Occipital lobe (tissue), 3 donors: ENCODE results near the gene VSIG10. TPM values are rescaled to one million over a fixed set of nuclear protein-coding genes. Genes with fewer than 3 reads are reported as not detected.
"Not testable (repeated sequence)": the region's sequence is repeated elsewhere in the genome, so short reads cannot be mapped to it uniquely, and the experiment has no call there.

Source experiments
- DNase-seq: peaks from one replicate; lab custom pipeline; 2025; lab: John Stamatoyannopoulos, UW
- small RNA-seq: library from RNA; depleted of rRNA; stranded (forward); fragments of <200 nt; gene quantifications from one replicate; pipeline ENCODE3, GENCODE V24; 2014
- total RNA-seq: library from RNA; depleted of rRNA; stranded (reverse); fragments of >200 nt; gene quantifications from one replicate; pipeline ENCODE4 v1.2.3, GENCODE V29; 2014

VSIG10 gene
- total RNA-seq, 1 donor from 2014 or later, result 15.4 TPM

DNA sequence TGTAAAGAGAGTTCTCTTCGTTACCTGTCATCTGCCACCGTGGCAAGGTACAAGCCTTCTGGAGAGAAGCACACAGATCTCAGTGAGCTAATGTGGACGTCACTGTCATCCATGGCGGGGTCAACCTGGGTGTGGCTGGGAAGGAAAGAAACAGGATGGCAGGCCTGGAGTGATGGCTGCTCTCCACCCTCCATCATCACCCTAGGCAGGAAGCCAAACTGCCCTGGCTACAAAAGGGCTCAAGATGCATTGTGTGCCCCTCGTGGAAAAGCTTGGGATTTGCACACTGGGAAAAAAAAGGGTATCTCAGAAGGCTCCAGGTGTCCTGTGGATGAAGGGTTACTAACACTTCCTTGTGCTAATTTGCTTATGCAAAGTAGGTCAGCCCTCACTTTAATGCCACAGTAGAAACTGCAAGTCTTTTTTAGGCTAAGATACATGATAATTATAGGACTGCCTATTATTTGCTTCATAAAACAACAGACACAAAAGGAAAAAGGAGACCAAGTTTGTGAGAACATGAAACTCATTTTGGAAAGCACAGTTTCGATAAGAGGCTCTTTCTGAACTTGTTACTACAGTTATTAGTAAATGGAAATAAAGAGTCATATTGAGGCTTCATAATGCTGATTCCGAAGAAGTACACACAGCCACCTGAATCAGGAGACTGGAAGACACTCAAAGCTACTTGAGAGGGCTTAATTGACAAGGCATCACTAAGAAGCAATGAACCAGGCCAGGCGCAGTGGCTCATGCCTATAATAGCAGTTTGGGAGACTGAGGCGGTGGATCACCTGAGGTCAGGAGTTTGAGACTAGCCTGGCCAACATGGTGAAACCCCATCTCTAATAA is 68.4 kb downstream of the VSIG10 start:
- DNase-seq, result no peak

DNA sequence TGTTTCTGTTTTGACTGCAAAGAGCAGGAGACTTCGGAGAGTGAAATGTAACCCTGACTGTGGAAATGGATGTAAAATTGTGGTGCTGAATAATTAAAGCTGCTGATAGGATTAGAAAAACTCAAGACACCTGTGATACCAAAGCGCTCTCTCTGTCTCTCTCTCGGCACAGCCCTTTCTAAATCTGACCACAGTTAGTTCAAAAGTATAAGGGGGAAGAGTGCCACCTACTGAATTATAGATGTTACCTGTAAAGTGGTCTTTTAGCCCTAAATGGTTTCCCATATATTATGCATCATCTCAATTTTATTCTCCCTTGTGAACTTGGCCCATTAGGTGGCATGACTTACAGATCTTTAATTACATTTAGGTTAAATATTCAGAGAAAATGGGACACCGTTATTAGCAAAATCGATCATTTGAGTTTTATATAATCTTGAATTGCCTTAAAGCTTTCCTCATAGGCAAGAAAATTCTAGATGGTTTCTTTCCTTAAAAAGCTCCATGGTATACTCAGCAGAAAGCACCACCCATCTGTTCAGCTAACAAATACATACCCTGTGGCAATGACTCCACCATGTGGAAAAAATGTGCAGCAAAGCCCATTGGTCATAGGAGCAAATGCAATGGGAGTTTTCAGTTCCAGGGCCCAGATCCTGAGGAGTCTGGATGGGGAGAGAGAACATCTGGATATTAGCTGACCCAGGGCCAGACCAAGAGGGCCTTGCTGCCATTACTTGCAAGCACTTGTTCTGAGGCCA is 69.2 kb downstream of the VSIG10 start:
- DNase-seq, result peak; percentile 22

DNA sequence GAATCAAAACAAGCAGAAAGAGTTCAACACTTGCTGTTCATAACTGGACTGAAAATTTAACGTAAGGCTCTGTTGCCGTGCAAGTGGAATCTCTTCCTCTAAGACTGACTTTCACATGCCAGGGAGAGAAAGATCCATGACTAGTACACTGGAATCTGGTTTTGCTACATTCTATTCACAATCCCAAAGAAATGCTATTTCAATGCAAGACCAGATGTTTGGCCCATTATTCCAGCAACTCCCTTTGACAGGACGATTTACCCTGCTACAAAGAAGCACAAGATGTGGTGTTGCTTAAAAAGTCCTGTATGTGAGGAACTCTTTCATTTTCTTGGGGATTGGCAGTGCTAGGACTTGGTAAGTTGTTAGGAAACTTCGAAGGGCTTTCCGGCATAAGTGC is 69.9 kb downstream of the VSIG10 start:
- DNase-seq, result no peak

DNA sequence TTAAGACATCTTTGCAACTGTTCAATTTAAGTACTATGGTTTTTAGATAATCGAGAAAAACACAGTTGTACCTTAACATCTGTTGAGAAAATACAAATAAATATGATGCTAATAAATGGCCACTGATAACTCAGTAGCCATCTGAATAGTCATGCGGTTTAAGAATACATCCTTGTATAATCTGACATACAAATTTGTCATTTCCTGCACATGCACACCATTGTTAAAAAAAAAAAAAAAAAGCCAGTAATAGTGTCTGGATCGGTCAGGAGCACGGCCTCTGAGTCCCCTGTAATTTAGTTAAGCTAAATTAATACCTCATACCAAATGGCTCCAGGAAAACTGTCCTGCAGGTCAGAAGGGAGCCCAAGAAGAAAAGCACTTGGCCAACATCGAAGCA is 70.5 kb downstream of the VSIG10 start:
- DNase-seq, result no peak

DNA sequence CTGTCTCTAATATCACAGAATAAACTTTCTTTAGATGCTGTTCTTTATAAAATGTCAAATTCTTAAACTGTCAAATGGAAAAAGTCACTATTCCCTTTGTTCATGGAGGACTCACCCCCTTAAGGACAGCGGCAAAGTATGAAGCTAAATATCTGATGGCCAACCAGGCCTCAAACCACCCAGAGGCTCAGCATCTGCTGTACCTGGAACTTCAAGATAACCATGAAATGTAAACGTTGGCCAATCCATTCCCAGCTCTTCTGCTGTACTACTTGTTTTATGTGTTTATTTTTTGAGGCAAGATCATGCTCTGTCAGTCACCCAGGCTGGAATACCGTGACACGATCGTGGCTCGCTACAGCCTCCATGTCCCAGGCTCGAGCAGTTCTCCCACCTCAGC is 71.6 kb downstream of the VSIG10 start:
- DNase-seq, result no peak

DNA sequence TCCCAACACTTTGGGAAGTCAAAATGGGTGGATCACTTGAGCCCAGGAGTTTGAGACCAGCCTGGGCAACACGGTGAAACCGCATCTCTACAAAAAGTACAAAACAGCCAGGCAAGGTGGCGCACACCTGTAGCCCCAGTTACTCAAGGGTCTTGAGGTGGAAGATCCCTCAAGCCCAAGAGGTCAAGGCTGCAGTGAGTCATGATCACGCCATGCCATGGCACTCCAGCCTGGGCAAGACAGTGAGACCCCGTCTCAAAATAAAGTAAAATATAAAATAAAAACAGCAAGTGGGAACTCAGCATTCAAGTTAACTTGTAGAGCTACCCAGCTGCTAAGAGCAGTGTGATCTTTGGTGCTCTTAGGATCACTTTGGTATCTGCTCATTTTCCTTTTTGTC is 74.6 kb downstream of the VSIG10 start:
- no peak for DNase-seq

DNA sequence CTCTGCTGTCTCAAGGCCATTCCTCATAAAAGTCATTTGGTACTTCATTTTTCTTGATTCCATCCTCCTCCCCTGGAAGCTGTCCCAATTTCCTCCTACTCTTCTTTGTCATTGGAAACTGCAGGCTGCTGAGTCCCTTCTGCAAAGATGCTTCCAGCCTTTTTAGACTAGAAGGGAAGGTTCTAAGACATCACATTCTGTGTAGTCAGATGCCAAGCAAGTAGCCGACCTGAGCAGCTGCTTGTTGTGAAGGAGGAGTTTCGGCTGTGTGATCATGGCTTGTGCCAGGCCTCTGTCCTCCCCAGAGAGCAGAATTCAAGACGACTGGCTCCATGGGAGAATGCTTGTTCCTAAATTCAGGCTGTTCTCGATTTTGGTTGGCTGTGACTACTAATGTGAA is 78.6 kb downstream of the VSIG10 start:
- DNase-seq, result peak; percentile 28

DNA sequence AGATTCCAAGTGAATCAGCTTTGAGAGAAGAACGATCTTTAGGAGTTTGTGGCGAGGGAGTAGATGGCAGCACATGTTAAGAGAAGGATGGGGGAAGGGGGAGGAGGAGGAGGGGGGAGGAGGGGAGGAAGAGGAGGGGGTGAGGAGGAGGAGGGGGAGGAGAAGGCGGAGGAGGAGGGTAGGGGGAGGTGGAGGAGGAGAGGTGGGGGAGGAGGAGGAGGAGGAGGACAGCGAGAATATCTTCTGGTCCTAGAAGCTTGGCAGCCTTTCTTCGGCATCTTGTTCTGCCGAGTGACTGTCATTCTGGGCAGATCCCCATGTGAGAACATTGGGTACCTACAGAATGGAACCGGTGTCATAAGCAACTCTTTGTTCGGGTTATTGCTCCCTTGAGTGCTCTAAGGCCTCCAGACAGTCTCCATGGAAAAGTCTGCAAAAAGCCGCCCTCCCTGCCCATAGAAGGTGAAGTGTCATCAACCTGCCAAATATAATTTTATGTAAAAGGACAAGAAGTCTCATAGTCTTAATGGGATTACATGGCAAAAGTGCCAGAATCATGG is 80.4 kb downstream of the VSIG10 start:
- DNase-seq, result no peak

DNA sequence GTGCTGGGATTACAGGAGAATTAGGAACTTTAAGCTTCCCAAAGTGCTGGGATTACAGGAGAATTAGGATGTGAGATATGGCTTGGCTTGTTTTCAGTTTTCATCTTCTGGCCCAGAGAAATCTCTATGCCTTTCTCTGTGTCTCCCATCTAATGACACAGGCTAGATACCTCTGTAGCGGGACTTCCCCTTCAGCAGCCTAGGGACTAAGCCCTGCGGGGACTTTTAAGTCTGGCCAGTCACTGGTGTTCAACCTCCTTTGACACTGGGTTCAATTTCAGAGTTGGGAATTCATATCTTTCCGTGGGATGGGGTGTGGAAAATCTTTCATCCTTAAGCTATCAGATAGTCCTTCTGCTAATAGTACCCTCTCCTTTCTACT is 81.1 kb downstream of the VSIG10 start:
- no peak for DNase-seq

DNA sequence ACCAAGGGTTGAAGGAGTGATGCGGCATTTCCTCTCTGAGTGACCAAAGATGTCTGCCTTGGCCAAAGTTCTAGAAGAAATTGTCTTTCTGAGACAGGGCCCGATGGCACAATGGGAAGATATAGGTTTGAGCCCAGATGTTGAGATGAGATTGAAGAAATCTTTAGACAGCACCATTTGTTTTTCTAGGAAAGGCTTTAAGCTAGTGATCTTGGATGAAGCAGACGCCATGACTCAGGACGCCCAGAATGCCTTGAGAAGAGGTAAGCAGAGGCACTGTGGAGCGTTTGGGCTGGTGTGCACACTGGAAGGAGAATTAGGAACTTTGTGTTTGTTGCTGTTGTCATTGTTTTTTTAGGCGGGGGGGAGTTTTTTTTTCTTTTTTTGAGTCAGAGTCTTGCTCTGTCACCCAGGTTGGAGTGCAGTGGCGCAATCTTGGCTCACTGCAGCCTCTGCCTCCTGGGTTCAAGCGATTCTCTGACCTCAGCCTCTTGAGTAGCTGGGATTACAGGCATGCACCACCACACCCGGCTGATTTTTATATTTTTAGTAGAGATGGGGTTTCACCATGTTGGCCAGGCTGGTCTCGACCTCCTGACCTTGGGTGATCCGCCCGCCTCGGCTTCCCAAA is 81.6 kb downstream of the VSIG10 start:
- not testable (repeated sequence) for DNase-seq

DNA sequence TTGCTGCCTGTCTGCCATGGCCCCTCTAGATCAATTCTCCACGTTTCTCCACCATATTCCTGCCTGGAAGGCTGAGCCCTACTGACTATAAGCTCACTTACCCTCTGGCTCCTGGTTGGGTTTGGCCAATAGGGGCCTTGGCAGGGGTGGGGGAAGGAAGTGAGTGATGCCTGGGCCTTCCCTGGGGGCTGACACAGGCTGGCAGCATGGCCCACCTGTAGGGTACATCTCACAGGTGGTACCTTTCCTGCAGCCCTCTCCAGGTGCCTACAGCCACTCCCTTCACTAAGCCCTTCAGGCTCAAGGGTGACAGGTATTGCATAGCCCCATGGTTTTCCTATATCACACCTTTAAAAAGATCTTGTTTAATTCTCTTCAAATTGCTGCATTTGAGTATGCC is 83.8 kb downstream of the VSIG10 start:
- no peak for DNase-seq

DNA sequence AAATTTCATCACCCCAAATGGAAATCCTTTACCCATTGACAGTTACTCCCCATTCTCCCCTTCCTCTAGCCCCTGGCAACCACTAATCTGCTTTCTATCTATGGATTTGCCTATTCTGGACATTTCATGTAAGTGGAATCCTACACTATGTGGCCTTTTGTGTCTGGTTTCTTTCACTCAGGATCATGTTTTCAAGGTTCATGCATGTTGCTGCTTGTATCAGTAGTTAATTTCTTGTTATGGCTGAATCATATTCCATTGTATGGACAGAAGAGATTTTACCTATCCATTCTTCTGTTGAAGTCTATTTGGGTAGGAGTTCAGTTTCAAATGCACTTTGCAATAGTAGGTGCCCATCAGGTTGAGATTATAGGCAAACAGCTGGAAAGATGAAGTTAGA is 85.9 kb downstream of the VSIG10 start:
- no peak for DNase-seq

DNA sequence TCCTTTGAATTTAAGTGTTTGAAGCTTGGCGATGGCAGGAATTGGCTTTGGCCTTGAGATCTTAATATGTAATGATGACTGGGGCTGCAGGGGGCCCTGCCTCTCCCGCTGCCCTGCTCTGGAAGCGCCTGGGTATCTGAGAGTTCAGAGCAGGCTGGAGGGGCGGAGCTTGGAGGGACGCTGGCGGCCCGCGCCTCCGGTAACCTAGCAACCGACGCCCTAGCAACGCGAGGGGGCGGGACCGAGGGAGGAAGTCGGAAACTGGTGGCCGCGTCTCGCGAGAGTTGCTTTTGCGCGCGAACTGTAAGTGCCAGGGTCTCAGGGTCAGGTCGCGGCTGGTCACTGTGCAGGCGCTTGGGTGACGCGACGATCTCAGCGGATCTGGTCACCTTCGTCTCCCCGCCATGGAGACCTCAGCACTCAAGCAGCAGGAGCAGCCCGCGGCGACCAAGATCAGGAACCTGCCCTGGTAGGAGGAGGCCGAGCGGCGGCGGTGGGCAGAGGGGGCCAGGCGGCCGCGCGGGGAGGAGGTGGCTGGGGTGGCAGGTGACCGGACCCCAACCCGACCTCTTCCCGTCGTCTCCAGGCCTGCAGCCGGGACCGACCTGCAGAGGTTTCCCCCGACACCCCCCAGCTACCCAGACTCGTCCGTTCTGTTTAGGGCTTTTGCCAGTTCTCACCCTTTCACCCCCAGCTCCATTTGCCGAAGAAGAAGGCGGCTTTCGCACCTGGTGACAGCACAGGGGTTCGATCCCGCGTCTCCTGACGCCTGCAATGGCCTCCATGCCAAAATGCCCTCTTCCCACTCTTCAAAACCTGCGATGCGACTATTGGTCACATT is 87.2 kb downstream of the VSIG10 start, which contains the start of gene RFC5:
Gene RFC5, plus strand, starts transcription at position 280 of the 841 bp plus-strand sequence. Its CDS starts 125 bp downstream, at position 405.
- peak; percentile 93 for DNase-seq

DNA sequence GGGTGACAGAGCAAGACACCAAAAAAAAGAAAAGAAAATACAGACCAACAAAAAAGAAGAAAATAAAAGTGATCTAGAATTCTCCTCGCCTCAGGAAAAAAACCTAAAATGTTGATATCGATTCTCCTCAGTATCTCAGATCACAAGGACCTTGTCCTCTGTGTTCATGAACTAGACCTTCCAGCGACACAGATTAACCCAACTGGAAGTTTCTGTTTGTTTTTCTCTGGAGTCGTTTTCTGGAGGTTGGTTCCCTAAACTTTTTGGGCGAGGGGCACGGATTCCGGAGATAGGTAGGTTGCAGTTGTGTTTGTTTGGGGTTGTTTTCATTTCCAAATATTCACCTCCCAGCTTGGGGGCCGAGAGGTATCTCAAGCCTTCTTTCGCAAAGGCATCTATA is 87.9 kb downstream of the VSIG10 start:
- no peak for DNase-seq

DNA sequence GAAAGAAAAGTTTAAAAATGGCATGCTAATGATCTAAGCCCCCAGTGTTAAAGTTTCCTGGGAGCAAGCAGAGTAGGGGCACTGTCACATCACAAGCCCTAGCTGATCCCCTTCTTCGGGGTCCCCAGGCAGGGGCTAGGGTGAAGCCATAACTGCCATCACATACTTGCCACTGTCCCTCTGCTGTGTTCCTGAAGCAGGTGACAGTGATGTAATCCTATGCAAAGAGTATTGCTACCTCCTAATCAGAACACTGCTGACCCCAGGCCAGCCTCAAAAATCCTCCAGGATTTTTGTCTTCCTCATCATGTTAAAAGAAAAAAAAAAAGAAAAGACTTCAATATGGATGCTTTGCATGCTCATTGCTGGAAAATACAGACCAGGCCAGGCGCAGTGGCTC is 88.5 kb downstream of the VSIG10 start:
- DNase-seq, result no peak

Small RNAs within 50 kb of the gene (small RNA-seq; reads per million reads assigned to genes)
- gene AC131159.1, result not detected

Other genes with a start within 250 kb of the VSIG10 start
- 0.78 TPM for gene KSR2, start 135.0 kb downstream of the VSIG10 start, total RNA-seq
- gene RFC5, start 87.3 kb downstream of the VSIG10 start, total RNA-seq, result 25.7 TPM
- 415 TPM for gene WSB2, start 42.8 kb downstream of the VSIG10 start, total RNA-seq
- gene PEBP1, start 32.1 kb upstream of the VSIG10 start, total RNA-seq, result 266 TPM